Measurements from ENCODE around the gene NNT. TPM values are rescaled to one million over a fixed set of nuclear protein-coding genes. Genes with fewer than 3 reads are reported as not detected.

NNT gene
- total RNA-seq, 4 donors from 2014 or later, result 21.9 to 93.0 (median 48.8) TPM

GRCh38 chr5:43583724-43584123 is 19.3 kb upstream of the NNT start:
- H3K4me3 ChIP-seq, result no peak overlapping the region
- in situ Hi-C loops (cut with MboI; ENCODE audit: low pct_ligation_motif_present in 1 of 4, low pct_unique_long_range_greater_than_20kb in 1 of 4, low sequenced_read_pairs in 3 of 4), result no loop called here
- H3K36me3 ChIP-seq, result peaks cover 0 to 7% (median 0%) of the 10 kb centered on the region in 4 donors
- DNase-seq, result no peak
- intact Hi-C loops (cut with DNase I; ENCODE audit: low total_unique reads), result no loop called here
- no peaks in the 10 kb centered on the region for H3K27me3 ChIP-seq
- H3K27ac ChIP-seq, result no peak overlapping the region
- no peaks in the 10 kb centered on the region for H3K9me3 ChIP-seq
- TF ChIP-seq POLR2A (IDR thresholded peaks at IDR 0.05), result no peak
- no peaks in the 10 kb centered on the region for H3K4me1 ChIP-seq

GRCh38 chr5:43584166-43584699 is 18.7 kb upstream of the NNT start:
- 84 to 85% methylated on average over 1 of the region's 1 CpG for WGBS, 2 donors (ENCODE audit: low coverage in 1 of 2)
- DNase-seq, result no peak
- TF ChIP-seq POLR2AphosphoS5 (IDR thresholded peaks at IDR 0.05), result no peak
- TF ChIP-seq CTCF (IDR thresholded peaks at IDR 0.05), result no peak

GRCh38 chr5:43588842-43589241 is 14.1 kb upstream of the NNT start:
- no peaks in the 10 kb centered on the region for H3K27me3 ChIP-seq
- no peak overlapping the region for H3K4me3 ChIP-seq
- H3K27ac ChIP-seq, result no peak overlapping the region
- TF ChIP-seq POLR2A (IDR thresholded peaks at IDR 0.05), result no peak
- TF ChIP-seq EP300 (IDR thresholded peaks at IDR 0.05; ENCODE audit: low read depth), result no peak
- no peak for TF ChIP-seq POLR2AphosphoS5 (IDR thresholded peaks at IDR 0.05)
- TF ChIP-seq CTCF (IDR thresholded peaks at IDR 0.05), result no peak
- intact Hi-C loops (cut with DNase I; ENCODE audit: low total_unique reads) (no loop called here), in situ Hi-C loops (cut with MboI; ENCODE audit: low pct_ligation_motif_present in 1 of 4, low pct_unique_long_range_greater_than_20kb in 1 of 4, low sequenced_read_pairs in 3 of 4) (no loop called here)
- no peaks in the 10 kb centered on the region for H3K36me3 ChIP-seq
- H3K4me1 ChIP-seq, result no peaks in the 10 kb centered on the region
- WGBS, 2 donors (ENCODE audit: low coverage in 1 of 2), result 60 to 61% methylated on average over 1 of the region's 1 CpG
- no peaks in the 10 kb centered on the region for H3K9me3 ChIP-seq
- DNase-seq, result no peak

More at GRCh38 chr5:43584166-43584699, 18.7 kb upstream of the NNT start:
- H3K27ac ChIP-seq, result no peak overlapping the region
- no peaks in the 10 kb centered on the region for H3K27me3 ChIP-seq
- no peak overlapping the region for H3K4me3 ChIP-seq
- in situ Hi-C loops (cut with MboI; ENCODE audit: low pct_ligation_motif_present in 1 of 4, low pct_unique_long_range_greater_than_20kb in 1 of 4, low sequenced_read_pairs in 3 of 4), result no loop called here
- intact Hi-C loops (cut with DNase I; ENCODE audit: low total_unique reads), result no loop called here
- H3K36me3 ChIP-seq, result peaks cover 0 to 7% (median 0%) of the 10 kb centered on the region in 4 donors
- H3K4me1 ChIP-seq, result no peaks in the 10 kb centered on the region
- no peaks in the 10 kb centered on the region for H3K9me3 ChIP-seq

GRCh38 chr5:43589310-43589709 is 13.7 kb upstream of the NNT start:
- no peak overlapping the region for H3K27ac ChIP-seq
- H3K27me3 ChIP-seq, result no peaks in the 10 kb centered on the region
- intact Hi-C loops (cut with DNase I; ENCODE audit: low total_unique reads), result no loop called here
- H3K9me3 ChIP-seq, result no peaks in the 10 kb centered on the region
- TF ChIP-seq CTCF (IDR thresholded peaks at IDR 0.05) (no peak), POLR2AphosphoS5 (IDR thresholded peaks at IDR 0.05) (no peak), EP300 (IDR thresholded peaks at IDR 0.05; ENCODE audit: low read depth) (no peak)
- H3K36me3 ChIP-seq, result no peaks in the 10 kb centered on the region
- no peaks in the 10 kb centered on the region for H3K4me1 ChIP-seq
- DNase-seq, result no peak
- 68 to 88% methylated on average over 1 of the region's 1 CpG for WGBS, 2 donors (ENCODE audit: low coverage in 1 of 2)
- no peak overlapping the region for H3K4me3 ChIP-seq
- in situ Hi-C loops (cut with MboI; ENCODE audit: low pct_ligation_motif_present in 1 of 4, low pct_unique_long_range_greater_than_20kb in 1 of 4, low sequenced_read_pairs in 3 of 4), result no loop called here

- no peak for DNase-seq
- no peaks in the 10 kb centered on the region for H3K36me3 ChIP-seq
- intact Hi-C loops (cut with DNase I; ENCODE audit: low total_unique reads) (no loop called here), in situ Hi-C loops (cut with MboI; ENCODE audit: low pct_ligation_motif_present in 1 of 4, low pct_unique_long_range_greater_than_20kb in 1 of 4, low sequenced_read_pairs in 3 of 4) (no loop called here)
- no peaks in the 10 kb centered on the region for H3K9me3 ChIP-seq
- H3K4me1 ChIP-seq, result no peaks in the 10 kb centered on the region
- no peak overlapping the region for H3K4me3 ChIP-seq
- no peaks in the 10 kb centered on the region for H3K27me3 ChIP-seq
- no peak for TF ChIP-seq POLR2A (IDR thresholded peaks at IDR 0.05)
- TF ChIP-seq EP300 (IDR thresholded peaks at IDR 0.05; ENCODE audit: low read depth), result no peak
- no peak for TF ChIP-seq CTCF (IDR thresholded peaks at IDR 0.05)
- TF ChIP-seq POLR2AphosphoS5 (IDR thresholded peaks at IDR 0.05), result no peak
- H3K27ac ChIP-seq, result no peak overlapping the region
Measured at GRCh38 chr5:43590700-43591099, 12.3 kb upstream of the NNT start.
